Cardiac muscle cell (in vitro differentiated cells and primary cell): ENCODE data around the gene BTBD17. TPM values are rescaled to one million over a fixed set of nuclear protein-coding genes. Genes with fewer than 3 reads are reported as not detected.

Source experiments
- DNase-seq, 2 donors: peaks; one replicate each; pipeline versions ENCODE4 v3.0.0 to v3.0.0-alpha.2; 2010 to 2017; ENCODE audit warnings: low read depth in 1 of 2, low spot score in 1 of 2
- H3K27ac ChIP-seq: fragments of 200-600 bp; sonication (generic); 2 replicates; pipeline ENCODE4 v1.5.1; 2016
- H3K27me3 ChIP-seq: fragments of 200-600 bp; sonication (generic); 2 replicates; pipeline ENCODE4 v1.6.0; 2016; ENCODE audit warnings: control low read depth
- H3K36me3 ChIP-seq: fragments of 200-600 bp; sonication (generic); 2 replicates; pipeline ENCODE4 v1.5.1; 2016; ENCODE audit warnings: control low read depth
- H3K4me1 ChIP-seq: fragments of 200-600 bp; sonication (generic); 2 replicates; pipeline ENCODE4 v1.8.1; 2017; ENCODE audit warnings: low read depth, mild to moderate bottlenecking, mixed run types
- H3K4me3 ChIP-seq: fragments of 200-600 bp; sonication (generic); 2 replicates; pipeline ENCODE4 v1.5.1; 2016; ENCODE audit warnings: mild to moderate bottlenecking
- H3K9me3 ChIP-seq: fragments of 200-600 bp; sonication (generic); 2 replicates; pipeline ENCODE4 v1.5.1; 2017; ENCODE audit warnings: low read depth, mild to moderate bottlenecking, control low read depth
- polyA plus RNA-seq: library from polyadenylated mRNA; unstranded; fragments of >200 nt; fragmentation: Nextera tagmentation; extraction: Ambion mirVana; gene quantifications from 2 replicates; pipeline ENCODE4 v1.2.1, GENCODE V29; 2016
- total RNA-seq: library from RNA; depleted of rRNA; stranded (reverse); fragments of >200 nt; gene quantifications from 2 replicates; pipeline ENCODE4 v1.2.3, GENCODE V29; 2016
- TF ChIP-seq, protein P1 (sequence below): IDR thresholded peaks from 2 replicates; pipeline ENCODE4 v1.5.1; 2012; ENCODE audit warnings: low read depth, mild to moderate bottlenecking, low read length

Gene BTBD17
- total and polyA plus RNA-seq, 2 experiments from 2014 or later = 0.62 to 0.63 TPM

DNA sequence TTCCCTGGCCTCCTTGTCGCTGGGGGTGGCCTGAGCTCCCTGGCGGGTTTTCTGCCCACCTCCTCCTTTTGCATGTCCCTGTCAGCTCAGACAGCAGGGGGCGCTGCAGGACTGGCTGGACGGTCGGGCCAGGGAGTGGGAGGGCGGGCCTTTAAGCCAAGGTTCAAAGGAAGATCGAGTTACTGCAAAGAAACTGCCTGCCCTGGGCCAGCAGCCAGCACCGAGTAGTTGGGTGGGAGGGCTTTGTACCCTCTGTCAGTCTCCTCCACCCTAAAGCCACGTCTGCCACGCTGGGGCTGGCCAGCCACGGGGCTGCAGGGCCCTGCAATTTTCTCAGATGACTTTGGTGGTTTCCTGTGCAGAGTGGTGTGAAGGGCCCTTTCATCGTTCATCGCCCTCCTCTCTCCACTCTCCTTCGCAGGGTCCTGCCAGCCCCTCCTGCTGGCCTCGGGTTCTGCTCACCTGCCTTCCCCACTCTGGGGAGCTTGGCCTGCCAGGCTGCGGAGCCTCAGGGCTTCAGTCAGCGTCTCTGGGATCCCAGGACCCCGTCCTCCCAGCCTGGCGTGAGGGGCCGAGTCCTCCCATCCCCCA is 17.9 kb upstream of the BTBD17 start:
- Histone ChIP-seq H3K4me3 (no peak overlapping the region), H3K27ac (no peak overlapping the region), H3K36me3 (no peaks in the 10 kb centered on the region), H3K9me3 (no peaks in the 10 kb centered on the region), H3K4me1 (peaks cover 13% of the 10 kb centered on the region), H3K27me3 (peaks cover 13% of the 10 kb centered on the region)
- peak; percentile 91 to 92 for DNase-seq
- TF ChIP-seq, protein P1, sequence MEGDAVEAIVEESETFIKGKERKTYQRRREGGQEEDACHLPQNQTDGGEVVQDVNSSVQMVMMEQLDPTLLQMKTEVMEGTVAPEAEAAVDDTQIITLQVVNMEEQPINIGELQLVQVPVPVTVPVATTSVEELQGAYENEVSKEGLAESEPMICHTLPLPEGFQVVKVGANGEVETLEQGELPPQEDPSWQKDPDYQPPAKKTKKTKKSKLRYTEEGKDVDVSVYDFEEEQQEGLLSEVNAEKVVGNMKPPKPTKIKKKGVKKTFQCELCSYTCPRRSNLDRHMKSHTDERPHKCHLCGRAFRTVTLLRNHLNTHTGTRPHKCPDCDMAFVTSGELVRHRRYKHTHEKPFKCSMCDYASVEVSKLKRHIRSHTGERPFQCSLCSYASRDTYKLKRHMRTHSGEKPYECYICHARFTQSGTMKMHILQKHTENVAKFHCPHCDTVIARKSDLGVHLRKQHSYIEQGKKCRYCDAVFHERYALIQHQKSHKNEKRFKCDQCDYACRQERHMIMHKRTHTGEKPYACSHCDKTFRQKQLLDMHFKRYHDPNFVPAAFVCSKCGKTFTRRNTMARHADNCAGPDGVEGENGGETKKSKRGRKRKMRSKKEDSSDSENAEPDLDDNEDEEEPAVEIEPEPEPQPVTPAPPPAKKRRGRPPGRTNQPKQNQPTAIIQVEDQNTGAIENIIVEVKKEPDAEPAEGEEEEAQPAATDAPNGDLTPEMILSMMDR = peak; percentile 80

DNA sequence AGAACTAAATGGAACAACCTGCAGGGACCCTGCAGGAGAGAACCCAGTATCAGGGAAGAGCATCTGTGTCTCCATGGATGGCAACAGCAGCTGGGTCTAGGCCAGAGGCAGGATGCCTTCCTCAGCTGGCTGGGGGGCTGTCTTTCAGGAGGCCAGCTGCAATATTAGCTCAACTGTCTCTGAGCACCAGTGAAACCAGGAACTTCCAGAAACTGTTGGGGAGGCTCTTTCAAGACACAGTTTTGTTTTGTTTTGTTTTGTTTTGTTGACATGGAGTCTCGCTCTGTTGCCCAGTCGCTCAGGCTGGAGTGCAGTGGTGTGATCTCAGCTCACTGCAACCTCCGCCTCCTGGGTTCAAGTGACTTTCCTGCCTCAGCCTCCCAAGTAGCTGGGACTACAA is 13.2 kb upstream of the BTBD17 start:
- TF ChIP-seq, protein P1 = no peak
- no peak for DNase-seq
- H3K4me1 ChIP-seq = peaks cover 4% of the 10 kb centered on the region

DNA sequence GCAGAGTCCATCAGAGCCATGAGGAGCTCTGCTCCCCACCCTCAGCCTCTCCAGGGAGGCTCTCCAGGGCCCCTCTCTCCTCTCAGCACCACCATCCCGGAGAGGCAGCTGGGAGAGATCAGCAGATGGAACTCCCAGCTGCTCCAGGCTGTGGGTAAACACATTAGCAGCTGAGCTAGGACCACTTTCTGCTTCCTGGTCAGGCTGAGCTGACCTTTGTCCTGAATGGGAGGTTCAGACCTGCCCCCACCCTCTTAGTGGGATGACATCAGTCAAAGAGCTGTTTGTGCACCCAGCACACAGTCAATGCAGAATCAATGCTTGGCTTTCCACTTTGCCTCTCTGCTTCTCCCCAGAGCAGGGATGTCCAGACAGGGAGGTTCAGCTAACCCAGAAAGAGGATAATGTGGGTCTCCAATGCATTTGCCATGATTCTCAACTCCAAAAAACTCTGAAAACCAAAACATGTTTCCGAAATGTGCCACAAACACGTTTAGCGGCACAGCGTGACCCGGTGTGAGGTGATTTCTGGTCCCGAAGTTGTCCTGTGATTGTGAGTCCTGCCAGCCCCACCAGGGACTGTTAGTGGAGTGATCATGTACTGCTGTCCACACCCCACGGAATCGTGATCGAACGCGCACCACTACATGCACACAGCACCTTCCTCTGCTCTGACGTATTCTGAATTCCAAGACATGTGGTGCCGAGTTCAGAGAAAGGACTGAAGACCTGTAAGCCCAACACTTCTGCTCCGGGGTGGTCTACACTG is 12.4 kb upstream of the BTBD17 start:
- no peak overlapping the region for H3K27ac ChIP-seq
- no peaks in the 10 kb centered on the region for H3K36me3 ChIP-seq
- H3K27me3 ChIP-seq = peaks cover 13% of the 10 kb centered on the region
- H3K4me1 ChIP-seq = no peaks in the 10 kb centered on the region
- DNase-seq = no peak
- no peaks in the 10 kb centered on the region for H3K9me3 ChIP-seq
- TF ChIP-seq, protein P1 = no peak
- no peak overlapping the region for H3K4me3 ChIP-seq

More for the DNA sequence above, 13.2 kb upstream of the BTBD17 start:
- peaks cover 13% of the 10 kb centered on the region for H3K27me3 ChIP-seq
- no peak overlapping the region for H3K27ac ChIP-seq
- no peak overlapping the region for H3K4me3 ChIP-seq
- H3K36me3 ChIP-seq = no peaks in the 10 kb centered on the region
- H3K9me3 ChIP-seq = no peaks in the 10 kb centered on the region

DNA sequence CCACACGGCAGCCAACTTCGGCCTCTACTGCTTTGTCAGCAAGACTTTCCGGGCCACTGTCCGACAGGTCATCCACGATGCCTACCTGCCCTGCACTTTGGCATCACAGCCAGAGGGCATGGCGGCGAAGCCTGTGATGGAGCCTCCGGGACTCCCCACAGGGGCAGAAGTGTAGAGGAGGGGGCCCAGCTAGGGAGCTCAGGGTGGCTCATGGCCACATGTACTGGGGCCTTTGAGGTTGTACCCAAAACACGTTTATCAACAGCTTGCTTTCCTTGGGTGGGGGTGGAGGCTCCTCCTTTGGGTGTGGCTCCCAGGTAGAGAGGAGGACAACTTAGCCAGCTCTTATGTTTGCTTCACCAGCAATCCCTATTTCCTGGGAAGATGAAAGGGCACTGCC is 10.8 kb upstream of the BTBD17 start:
- Histone ChIP-seq H3K4me3 (no peak overlapping the region), H3K4me1 (no peaks in the 10 kb centered on the region), H3K27me3 (peaks cover 13% of the 10 kb centered on the region), H3K36me3 (no peaks in the 10 kb centered on the region), H3K9me3 (no peaks in the 10 kb centered on the region), H3K27ac (no peak overlapping the region)
- DNase-seq = no peak
- TF ChIP-seq, protein P1 = no peak

DNA sequence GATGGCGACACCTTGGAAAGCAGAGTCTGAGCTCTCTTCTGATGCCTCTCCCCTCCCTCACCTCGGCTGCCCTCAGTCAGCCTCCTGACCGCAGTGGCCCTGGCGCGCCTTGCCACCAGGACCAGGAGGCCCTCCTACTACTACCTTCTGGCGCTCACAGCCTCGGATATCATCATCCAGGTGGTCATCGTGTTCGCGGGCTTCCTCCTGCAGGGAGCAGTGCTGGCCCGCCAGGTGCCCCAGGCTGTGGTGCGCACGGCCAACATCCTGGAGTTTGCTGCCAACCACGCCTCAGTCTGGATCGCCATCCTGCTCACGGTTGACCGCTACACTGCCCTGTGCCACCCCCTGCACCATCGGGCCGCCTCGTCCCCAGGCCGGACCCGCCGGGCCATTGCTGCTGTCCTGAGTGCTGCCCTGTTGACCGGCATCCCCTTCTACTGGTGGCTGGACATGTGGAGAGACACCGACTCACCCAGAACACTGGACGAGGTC is 10.0 kb upstream of the BTBD17 start:
- no peak overlapping the region for H3K27ac ChIP-seq
- no peaks in the 10 kb centered on the region for H3K9me3 ChIP-seq
- H3K4me1 ChIP-seq = no peaks in the 10 kb centered on the region
- peaks cover 7% of the 10 kb centered on the region for H3K27me3 ChIP-seq
- H3K36me3 ChIP-seq = no peaks in the 10 kb centered on the region
- no peak overlapping the region for H3K4me3 ChIP-seq
- TF ChIP-seq, protein P1 = no peak
- no peak for DNase-seq
